ENCODE measurements around the gene GPBP1L1.
"Not testable (repeated sequence)": the region's sequence is repeated elsewhere in the genome, so short reads cannot be mapped to it uniquely, and the experiment has no call there.

GPBP1L1 gene

DNA sequence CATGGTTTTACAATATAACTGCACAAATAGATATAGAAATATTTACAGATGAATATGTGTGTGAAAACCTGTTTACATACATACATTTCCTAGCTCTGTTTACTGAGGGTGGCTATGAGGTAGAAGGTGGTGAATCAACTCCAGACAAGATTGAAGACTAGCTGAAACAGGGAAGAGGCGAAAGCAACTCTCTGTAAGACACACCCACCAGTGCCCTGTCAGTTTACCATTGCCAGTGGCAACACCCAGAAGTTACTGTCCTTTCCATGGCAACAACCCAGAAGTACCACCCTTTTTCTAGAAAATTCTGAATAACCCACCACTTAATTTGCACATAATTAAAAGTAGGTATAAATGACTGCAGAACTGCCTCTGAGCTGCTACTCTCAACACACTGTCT lies 18.3 kb upstream of the GPBP1L1 start:
- Histone ChIP-seq H3K27me3 (replicated peaks; ENCODE audit: control insufficient read depth, insufficient read depth, low read length) (no peaks in the 10 kb centered on the region), H3K36me3 (ENCODE audit: control insufficient read depth, insufficient read depth, low read length) (no peaks in the 10 kb centered on the region), H3K4me3 (replicated peaks; ENCODE audit: low read depth, low read length) (no peak overlapping the region)
- TF ChIP-seq, protein P1, sequence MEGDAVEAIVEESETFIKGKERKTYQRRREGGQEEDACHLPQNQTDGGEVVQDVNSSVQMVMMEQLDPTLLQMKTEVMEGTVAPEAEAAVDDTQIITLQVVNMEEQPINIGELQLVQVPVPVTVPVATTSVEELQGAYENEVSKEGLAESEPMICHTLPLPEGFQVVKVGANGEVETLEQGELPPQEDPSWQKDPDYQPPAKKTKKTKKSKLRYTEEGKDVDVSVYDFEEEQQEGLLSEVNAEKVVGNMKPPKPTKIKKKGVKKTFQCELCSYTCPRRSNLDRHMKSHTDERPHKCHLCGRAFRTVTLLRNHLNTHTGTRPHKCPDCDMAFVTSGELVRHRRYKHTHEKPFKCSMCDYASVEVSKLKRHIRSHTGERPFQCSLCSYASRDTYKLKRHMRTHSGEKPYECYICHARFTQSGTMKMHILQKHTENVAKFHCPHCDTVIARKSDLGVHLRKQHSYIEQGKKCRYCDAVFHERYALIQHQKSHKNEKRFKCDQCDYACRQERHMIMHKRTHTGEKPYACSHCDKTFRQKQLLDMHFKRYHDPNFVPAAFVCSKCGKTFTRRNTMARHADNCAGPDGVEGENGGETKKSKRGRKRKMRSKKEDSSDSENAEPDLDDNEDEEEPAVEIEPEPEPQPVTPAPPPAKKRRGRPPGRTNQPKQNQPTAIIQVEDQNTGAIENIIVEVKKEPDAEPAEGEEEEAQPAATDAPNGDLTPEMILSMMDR (IDR thresholded peaks at IDR 0.05; ENCODE audit: insufficient read depth, low read length, poor library complexity, severe bottlenecking): no peak
- DNase-seq (ENCODE audit: extremely low read depth, insufficient read length): no peak

DNA sequence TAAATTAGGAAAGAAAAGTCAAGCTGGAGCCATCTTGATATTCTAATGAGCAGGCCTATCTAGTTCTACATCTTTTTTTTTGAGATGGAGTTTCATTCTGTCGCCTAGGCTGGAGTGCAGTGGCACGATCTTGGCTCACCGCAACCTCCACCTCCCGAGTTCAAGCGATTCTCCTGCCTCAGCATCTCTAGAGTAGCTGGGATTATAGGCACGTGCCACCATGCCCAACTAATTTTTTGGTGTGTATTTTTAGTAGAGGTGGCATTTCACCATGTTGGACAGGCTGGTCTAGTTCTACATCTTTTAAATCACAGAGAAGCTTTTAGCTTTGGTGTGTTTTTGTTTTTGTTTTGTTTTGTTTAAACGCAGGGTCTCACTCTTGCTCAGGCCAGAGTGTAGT lies 8.5 kb upstream of the GPBP1L1 start:
- Histone ChIP-seq H3K27me3 (replicated peaks; ENCODE audit: control insufficient read depth, insufficient read depth, low read length) (no peaks in the 10 kb centered on the region), H3K4me3 (replicated peaks; ENCODE audit: low read depth, low read length) (no peak overlapping the region), H3K36me3 (ENCODE audit: control insufficient read depth, insufficient read depth, low read length) (peaks cover 4% of the 10 kb centered on the region)
- no peak for DNase-seq (ENCODE audit: extremely low read depth, insufficient read length)
- TF ChIP-seq, protein P1 (IDR thresholded peaks at IDR 0.05; ENCODE audit: insufficient read depth, low read length, poor library complexity, severe bottlenecking): no peak

DNA sequence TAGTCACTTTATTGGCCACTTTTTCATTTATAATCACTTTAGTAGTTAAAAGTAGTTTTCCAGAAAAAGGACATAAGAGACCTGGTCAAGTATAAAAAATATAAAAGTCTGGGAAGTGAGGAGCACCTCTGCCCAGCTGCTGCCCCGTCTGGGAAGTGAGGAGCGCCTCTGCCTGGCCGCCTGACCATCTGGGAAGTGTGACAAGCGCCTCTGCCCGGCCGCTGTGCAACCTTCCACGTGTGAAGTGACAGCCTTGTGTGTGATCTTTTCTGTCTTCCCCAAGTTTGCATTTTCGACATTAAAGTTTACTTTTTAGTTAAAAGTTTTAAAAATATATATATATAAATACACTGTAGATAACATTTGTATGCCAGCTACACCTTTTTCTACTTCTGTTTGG lies 7.5 kb upstream of the GPBP1L1 start:
- H3K27me3 ChIP-seq (replicated peaks; ENCODE audit: control insufficient read depth, insufficient read depth, low read length); H3K36me3 ChIP-seq (ENCODE audit: control insufficient read depth, insufficient read depth, low read length); H3K4me3 ChIP-seq (replicated peaks; ENCODE audit: low read depth, low read length); DNase-seq (ENCODE audit: extremely low read depth, insufficient read length): not testable (repeated sequence)

DNA sequence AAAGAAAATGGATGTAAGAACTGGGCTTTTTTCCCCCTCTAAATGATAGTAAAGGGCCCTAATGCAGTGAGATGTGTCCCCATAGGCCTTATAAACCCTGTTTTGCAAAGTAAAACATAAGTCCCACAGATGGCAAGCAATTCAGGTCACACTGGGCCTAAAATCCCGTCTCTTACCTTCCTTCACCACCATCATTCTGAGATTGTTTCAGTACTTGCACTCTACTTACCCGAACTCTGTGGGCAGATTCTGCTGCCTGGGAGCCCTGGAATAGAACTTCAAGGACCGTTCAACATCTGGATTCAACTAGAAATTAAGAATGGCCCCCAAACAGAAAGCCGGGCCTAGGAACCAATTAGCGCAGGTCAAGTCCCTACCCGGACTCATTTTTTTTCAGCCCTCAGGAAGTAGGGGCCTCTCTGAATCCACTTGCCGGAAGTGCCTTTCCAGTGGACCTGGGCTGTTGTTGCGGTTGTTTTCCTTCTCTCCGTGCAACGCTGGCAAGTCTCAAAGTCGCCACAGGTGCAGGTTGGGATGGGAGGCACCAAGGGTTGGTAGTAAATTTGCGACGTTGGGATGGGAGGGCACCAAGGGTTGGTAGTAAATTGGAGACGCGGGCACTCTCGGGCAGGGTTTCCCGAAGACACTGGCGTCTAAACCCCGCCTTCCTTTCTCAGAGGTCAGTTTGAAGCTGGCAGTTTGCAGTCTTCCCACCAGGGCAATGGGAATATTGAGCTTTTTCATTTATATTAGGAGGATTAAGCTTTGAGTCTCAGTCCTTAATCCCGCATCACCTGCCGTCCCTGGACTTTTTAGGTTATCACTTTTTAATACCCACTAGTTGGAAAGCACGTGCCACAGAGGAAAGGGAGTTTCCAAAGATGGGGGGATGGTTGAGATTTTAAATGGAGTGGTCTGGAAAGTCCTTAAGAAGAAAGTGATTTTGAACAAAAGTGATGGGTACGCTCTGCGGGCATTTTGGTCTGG lies 1.7 kb upstream of the GPBP1L1 start, which contains the start of gene TMEM69:
TMEM69 (plus strand) TSS at position 428 of the 987 bp plus-strand sequence. CDS start 2,888 bp downstream, outside the sequence.
- no peaks in the 10 kb centered on the region for H3K27me3 ChIP-seq (replicated peaks; ENCODE audit: control insufficient read depth, insufficient read depth, low read length)
- peak; percentile 87 for DNase-seq (ENCODE audit: extremely low read depth, insufficient read length)
- no peaks in the 10 kb centered on the region; the same call in none of the 2 replicates for H3K36me3 ChIP-seq (ENCODE audit: control insufficient read depth, insufficient read depth, low read length)
- peak within 1 kb of the TSS; percentile 75 for H3K4me3 ChIP-seq (replicated peaks; ENCODE audit: low read depth, low read length)
- TF ChIP-seq, protein P1 (IDR thresholded peaks at IDR 0.05; ENCODE audit: insufficient read depth, low read length, poor library complexity, severe bottlenecking): no peak

DNA sequence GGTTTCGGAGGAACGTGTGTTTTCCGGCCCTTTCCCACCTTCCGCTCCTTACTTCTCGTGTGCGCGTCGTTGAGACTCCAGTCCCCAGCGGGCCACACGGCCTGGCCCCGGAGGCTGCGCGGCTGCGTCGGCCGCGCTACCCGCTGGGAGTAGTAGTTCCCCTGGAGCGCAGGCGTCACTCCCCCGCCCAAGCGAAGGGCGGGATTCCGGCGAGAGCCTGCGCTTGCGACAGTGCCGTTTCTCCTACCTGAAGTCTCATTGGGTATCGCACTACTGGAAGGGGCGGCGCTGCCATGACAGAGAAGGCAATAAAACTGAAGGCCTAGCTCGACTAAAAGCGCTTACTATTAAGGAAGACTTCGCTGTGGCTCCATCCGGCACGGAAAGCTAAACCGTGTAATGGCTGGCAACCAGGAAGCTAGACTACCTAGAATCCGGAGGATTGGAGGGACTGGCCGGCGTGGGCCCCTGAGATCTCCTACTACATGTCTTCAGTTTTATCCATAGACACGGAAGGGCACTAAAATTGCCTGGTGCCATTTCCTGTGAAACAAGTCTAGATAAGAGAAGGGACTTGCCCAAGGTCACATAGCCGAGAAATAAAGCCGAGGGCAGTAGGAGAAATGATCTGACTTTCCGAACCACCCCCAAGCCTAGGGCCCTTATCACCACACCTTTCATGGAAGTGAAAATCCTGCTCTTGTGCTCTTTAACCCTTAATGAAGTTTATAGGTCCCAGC lies 851 bp upstream of the GPBP1L1 start:
- H3K4me3 ChIP-seq (replicated peaks; ENCODE audit: low read depth, low read length): peak overlapping the region; percentile 84
- H3K36me3 ChIP-seq (ENCODE audit: control insufficient read depth, insufficient read depth, low read length): no peaks in the 10 kb centered on the region; the same call in none of the 2 replicates
- TF ChIP-seq, protein P1 (IDR thresholded peaks at IDR 0.05; ENCODE audit: insufficient read depth, low read length, poor library complexity, severe bottlenecking): no peak
- DNase-seq (ENCODE audit: extremely low read depth, insufficient read length): peak; percentile 100
- no peaks in the 10 kb centered on the region for H3K27me3 ChIP-seq (replicated peaks; ENCODE audit: control insufficient read depth, insufficient read depth, low read length)

DNA sequence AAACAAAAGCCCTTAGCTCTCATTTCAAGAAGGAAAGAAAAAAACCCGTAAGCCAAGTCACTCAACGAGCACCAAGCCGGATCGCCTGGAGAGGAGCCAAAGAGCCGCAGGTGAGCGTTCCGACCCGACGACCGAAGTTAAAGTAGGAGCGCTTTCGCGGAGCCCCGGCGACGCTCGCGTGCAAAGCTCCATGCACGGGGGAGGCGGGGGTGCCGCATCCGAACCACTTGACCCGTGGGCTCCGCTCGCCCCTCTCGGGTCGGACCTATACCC lies 382 bp downstream of the GPBP1L1 start:
- Histone ChIP-seq H3K27me3 (replicated peaks; ENCODE audit: control insufficient read depth, insufficient read depth, low read length) (no peaks in the 10 kb centered on the region), H3K4me3 (replicated peaks; ENCODE audit: low read depth, low read length) (peak overlapping the region; percentile 84), H3K36me3 (ENCODE audit: control insufficient read depth, insufficient read depth, low read length) (no peaks in the 10 kb centered on the region)
- TF ChIP-seq, protein P1 (IDR thresholded peaks at IDR 0.05; ENCODE audit: insufficient read depth, low read length, poor library complexity, severe bottlenecking): peak; percentile 14
- no peak for DNase-seq (ENCODE audit: extremely low read depth, insufficient read length)
